GM12875 (cell line): ENCODE results near the gene LECT2.

ENCODE experiments used
- H3K4me3 ChIP-seq: one replicate; pipeline ENCODE4 v1.5.1; 2011; ENCODE audit warnings: low read depth, low read length, control low read depth
- TF ChIP-seq, protein P1 (sequence below): IDR thresholded peaks from 2 replicates; pipeline ENCODE4 v1.5.1; 2011; ENCODE audit warnings: low read depth, mild to moderate bottlenecking, control low read depth, inconsistent platforms, low read length, moderate library complexity, borderline replicate concordance; ENCODE audit not compliant: insufficient read depth

Gene LECT2

DNA sequence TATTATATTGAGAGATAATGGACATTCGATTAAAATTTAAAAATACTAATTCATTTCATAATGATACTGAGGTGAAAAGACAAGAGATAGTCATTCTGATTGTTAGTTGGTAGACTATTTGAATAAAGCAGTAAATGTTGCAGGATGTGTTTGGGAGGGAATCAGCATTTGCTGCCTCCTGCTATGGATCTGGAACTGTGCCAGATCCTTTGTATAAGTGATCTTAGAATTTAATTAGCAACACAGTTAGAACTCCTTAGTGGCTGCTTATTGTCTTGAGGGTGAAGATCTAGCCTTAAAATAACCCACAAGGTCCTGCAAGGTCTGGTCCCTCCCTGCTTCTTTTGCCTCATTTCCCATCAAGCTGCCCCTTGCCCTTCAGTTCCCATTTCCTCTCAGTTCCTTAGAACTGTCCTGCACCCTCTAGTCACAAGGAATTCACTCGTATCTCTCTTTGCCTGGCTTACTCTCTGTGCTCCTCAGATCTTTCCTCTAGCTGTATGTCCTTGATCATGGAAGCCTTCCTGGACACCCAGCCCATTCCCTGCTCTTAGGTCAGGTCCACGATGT, 12.5 kb downstream of the LECT2 start:
- TF ChIP-seq, protein P1, sequence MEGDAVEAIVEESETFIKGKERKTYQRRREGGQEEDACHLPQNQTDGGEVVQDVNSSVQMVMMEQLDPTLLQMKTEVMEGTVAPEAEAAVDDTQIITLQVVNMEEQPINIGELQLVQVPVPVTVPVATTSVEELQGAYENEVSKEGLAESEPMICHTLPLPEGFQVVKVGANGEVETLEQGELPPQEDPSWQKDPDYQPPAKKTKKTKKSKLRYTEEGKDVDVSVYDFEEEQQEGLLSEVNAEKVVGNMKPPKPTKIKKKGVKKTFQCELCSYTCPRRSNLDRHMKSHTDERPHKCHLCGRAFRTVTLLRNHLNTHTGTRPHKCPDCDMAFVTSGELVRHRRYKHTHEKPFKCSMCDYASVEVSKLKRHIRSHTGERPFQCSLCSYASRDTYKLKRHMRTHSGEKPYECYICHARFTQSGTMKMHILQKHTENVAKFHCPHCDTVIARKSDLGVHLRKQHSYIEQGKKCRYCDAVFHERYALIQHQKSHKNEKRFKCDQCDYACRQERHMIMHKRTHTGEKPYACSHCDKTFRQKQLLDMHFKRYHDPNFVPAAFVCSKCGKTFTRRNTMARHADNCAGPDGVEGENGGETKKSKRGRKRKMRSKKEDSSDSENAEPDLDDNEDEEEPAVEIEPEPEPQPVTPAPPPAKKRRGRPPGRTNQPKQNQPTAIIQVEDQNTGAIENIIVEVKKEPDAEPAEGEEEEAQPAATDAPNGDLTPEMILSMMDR = no peak
- H3K4me3 ChIP-seq = no peak overlapping the region

DNA sequence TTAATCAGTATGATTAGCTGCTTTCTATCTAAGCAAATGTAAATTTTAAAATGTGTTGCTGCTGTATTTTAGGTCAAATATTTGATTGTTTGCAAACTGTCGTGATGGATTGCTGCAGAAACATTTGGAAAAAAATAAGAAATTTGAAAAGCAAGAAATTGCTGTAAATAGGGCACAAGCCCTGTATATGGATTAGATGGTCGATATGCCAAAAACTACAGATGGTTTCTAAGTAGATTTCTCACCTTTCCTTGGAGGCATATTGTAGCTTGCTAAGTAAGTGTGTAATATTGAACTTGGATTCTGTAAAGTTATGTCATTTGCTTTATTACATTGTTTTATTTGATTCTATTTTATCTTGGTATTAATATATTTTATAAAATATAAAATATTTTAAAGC, 13.1 kb downstream of the LECT2 start:
- TF ChIP-seq, protein P1 = no peak
- H3K4me3 ChIP-seq = no peak overlapping the region

DNA sequence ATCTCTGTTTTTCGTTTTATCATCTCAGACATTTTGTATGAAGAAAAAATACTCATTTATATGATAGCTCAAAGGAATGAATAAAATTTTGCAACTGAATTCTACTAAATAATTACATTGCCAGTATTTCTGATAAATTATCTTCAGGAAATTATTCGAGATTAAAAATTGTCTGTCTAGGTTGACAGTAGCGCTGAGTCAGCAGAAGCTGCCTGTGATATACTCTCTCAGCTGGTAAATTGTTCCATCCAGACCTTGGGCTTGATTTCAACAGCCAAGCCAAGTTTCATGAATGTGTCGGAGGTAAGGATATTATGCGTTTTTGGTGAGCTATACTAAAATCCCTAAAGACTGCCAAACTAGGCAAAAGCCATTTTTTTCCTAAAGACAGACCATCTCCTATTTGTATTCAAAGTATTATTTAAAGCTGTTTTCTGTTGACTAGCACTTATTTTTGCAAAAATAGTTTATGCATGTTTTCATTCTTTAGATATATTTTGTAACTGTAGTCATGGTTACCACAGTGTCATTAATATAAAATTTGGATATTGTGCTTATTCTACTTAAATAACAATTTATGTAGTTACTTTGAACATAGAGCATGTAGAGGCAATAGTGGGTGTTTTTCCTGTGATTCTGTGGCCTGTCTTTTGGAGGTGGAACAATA, 17.4 kb downstream of the LECT2 start:
- no peak overlapping the region for H3K4me3 ChIP-seq
- TF ChIP-seq, protein P1 = no peak

DNA sequence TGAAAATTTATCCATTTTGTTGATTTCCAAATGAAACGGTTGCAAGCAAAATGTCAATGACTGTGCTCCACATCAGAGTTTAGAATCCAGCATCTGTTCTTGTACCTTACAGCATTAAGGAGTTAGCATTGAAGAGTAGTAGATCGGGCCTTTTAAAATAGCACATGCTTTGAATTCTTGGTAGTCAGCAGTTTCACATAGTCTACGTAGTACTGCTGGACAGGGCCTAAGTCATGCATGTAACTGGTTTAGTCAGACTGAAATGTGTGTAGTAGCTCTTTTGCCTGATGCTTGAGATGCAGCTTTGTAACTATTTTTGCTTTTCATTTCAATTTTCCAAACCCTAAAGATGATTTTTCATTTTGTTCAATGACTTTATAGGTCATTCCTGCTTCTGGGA, 19.8 kb downstream of the LECT2 start:
- no peak overlapping the region for H3K4me3 ChIP-seq
- TF ChIP-seq, protein P1 = no peak

DNA sequence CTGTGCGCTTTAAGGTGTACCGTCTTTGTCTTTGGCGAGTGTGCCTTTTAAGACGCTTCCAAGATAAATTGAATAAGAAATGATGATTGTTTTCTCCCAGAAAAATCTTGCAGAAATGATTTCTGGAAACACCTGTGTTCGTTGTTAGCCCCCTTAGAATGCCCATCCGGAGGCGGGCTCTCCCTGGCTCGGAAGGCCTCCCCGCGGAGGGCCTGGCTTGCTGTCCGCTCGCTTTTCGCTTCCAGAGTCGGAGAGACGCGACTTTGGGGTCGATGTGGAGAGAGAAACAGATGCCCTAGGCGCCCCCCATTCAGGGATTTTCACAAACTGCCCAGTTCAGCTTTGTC, 23.9 kb downstream of the LECT2 start:
- no peak overlapping the region for H3K4me3 ChIP-seq
- TF ChIP-seq, protein P1 = no peak

DNA sequence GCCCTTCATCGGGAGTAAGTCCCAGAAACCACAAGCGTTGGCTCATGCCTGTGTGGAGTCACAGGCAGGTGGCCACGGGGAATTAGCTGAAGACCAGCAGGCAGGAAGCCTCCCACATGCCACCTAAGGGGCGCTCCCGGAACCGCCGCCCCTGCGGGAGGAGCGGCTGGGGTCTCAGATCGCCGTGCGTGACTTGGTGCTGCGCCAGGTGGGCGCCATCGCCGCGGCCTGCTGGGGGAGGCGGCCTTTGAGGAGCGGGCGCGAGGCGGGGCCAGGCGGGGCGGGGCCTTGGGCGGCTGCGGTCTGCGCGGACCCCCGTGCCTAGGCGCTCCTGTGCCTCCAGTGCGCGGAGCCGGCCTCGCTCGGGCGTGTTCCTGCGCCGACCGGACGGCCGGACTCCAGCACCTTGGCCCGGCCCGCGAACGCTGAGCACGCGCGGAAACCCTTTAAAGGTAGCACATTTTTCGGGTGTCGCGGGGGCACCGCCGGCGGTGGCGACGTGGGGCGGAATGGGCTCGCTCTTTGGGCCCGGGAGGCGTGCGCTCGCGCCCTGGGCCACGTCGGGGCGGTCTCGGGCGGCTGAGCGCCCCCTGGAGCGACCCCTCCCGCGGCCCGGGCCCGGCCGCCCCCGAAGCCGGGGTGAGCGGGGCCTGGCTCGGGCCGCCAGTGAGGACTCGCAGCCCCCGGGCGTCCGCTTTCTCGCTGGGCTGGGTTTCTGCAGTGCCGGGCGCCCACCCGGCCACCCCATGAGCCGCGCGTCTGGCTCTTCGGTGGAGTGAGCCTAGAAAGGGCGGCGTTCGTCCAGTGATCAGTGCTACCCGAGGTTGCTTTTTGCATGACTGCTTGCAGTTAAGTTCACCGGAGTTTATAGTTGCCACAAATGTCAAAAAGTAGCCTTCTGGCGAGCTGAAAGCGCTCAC, 24.5 kb downstream of the LECT2 start:
- TF ChIP-seq, protein P1 = no peak
- H3K4me3 ChIP-seq = no peak overlapping the region
